Measurements from ENCODE around the gene METTL16. TPM values are rescaled to one million over a fixed set of nuclear protein-coding genes. Genes with fewer than 3 reads are reported as not detected.

Gene METTL16
- polyA plus RNA-seq, 1 donor (not counting 4 experiments of a cell fraction or from before 2014, with no cell fraction given), result 16.6 TPM

- peak; percentile 81 for FAIRE-seq
- H3K36me3 ChIP-seq (ENCODE audit: control insufficient read depth in 2 of 2, extremely low read depth in 1 of 2, insufficient read depth in 2 of 2, low read length in 2 of 2), result no peaks in the 10 kb centered on the region
- TF ChIP-seq EZH2 (IDR thresholded peaks at IDR 0.05; ENCODE audit: low read length) (no peak), CTCF (optimal IDR thresholded peaks at IDR 0.05 in 1 of 3, IDR thresholded peaks at IDR 0.05 in 1 of 3, conservative IDR thresholded peaks at IDR 0.05 in 1 of 3; ENCODE audit: extremely low read depth in 1 of 3, insufficient read depth in 2 of 3, low read length in 3 of 3) (no peak)
- no peaks in the 10 kb centered on the region for H3K9me3 ChIP-seq (ENCODE audit: control insufficient read depth, low read depth, low read length)
- peak overlapping the region; percentile 75 to 97 (median 86) for H3K4me3 ChIP-seq (ENCODE audit: control insufficient read depth in 2 of 3, extremely low read depth in 1 of 3, insufficient read depth in 2 of 3, low read depth in 1 of 3, low read length in 3 of 3)
- dilution Hi-C loops (cut with MboI; ENCODE audit: extremely low pct_ligation_motif_present, low sequenced_read_pairs), result no loop called here
- H2AFZ ChIP-seq (ENCODE audit: control insufficient read depth, low read length), result peak overlapping the region; percentile 90
- no peak for DNase-seq (ENCODE audit: low read depth, low spot score)
- peak overlapping the region; percentile 99 for H3K9ac ChIP-seq (ENCODE audit: control insufficient read depth, extremely low read depth, insufficient read depth, low read length)
- H3K27ac ChIP-seq (ENCODE audit: control insufficient read depth, insufficient read depth, low read length), result peak overlapping the region; percentile 93
- no peaks in the 10 kb centered on the region for H3K9me1 ChIP-seq (ENCODE audit: control insufficient read depth, extremely low read depth, insufficient read depth, low read length)
- no peaks in the 10 kb centered on the region for H4K20me1 ChIP-seq (ENCODE audit: control insufficient read depth, extremely low read depth, insufficient read depth, low read length)
- H3K79me2 ChIP-seq (ENCODE audit: control insufficient read depth, insufficient read depth, low read length), result peaks cover 16% of the 10 kb centered on the region
- H3K4me2 ChIP-seq (ENCODE audit: control insufficient read depth, extremely low read depth, insufficient read depth, low read depth, low read length), result peak overlapping the region; percentile 73
- H3K27me3 ChIP-seq (ENCODE audit: control insufficient read depth, extremely low read depth, insufficient read depth, low read length), result no peaks in the 10 kb centered on the region
- H3K4me1 ChIP-seq (ENCODE audit: control insufficient read depth, extremely low read depth, insufficient read depth, low read length), result peaks cover 57% of the 10 kb centered on the region
Measured at GRCh38 chr17:2401426-2402221, 110.1 kb downstream of the METTL16 start.

- Histone ChIP-seq H3K36me3 (ENCODE audit: control insufficient read depth in 2 of 2, extremely low read depth in 1 of 2, insufficient read depth in 2 of 2, low read length in 2 of 2) (no peaks in the 10 kb centered on the region), H3K9ac (ENCODE audit: control insufficient read depth, extremely low read depth, insufficient read depth, low read length) (peak within 1 kb of the TSS; percentile 99), H3K79me2 (ENCODE audit: control insufficient read depth, insufficient read depth, low read length) (peaks cover 20% of the 10 kb centered on the region), H3K27ac (ENCODE audit: control insufficient read depth, insufficient read depth, low read length) (peak within 1 kb of the TSS; percentile 93), H3K9me1 (ENCODE audit: control insufficient read depth, extremely low read depth, insufficient read depth, low read length) (no peaks in the 10 kb centered on the region), H3K4me2 (ENCODE audit: control insufficient read depth, extremely low read depth, insufficient read depth, low read depth, low read length) (peak within 1 kb of the TSS; percentile 79), H3K4me1 (ENCODE audit: control insufficient read depth, extremely low read depth, insufficient read depth, low read length) (peaks cover 57% of the 10 kb centered on the region), H3K9me3 (ENCODE audit: control insufficient read depth, low read depth, low read length) (no peaks in the 10 kb centered on the region), H2AFZ (ENCODE audit: control insufficient read depth, low read length) (peak within 1 kb of the TSS; percentile 90), H4K20me1 (ENCODE audit: control insufficient read depth, extremely low read depth, insufficient read depth, low read length) (no peaks in the 10 kb centered on the region), H3K4me3 (ENCODE audit: control insufficient read depth in 2 of 3, extremely low read depth in 1 of 3, insufficient read depth in 2 of 3, low read depth in 1 of 3, low read length in 3 of 3) (peak within 1 kb of the TSS; percentile 88 to 97 (median 92)), H3K27me3 (ENCODE audit: control insufficient read depth, extremely low read depth, insufficient read depth, low read length) (no peaks in the 10 kb centered on the region)
- no peak for DNase-seq (ENCODE audit: low read depth, low spot score)
- FAIRE-seq, result no peak
- no peak for TF ChIP-seq EZH2 (IDR thresholded peaks at IDR 0.05; ENCODE audit: low read length)
- no peak for TF ChIP-seq CTCF (optimal IDR thresholded peaks at IDR 0.05 in 1 of 3, IDR thresholded peaks at IDR 0.05 in 1 of 3, conservative IDR thresholded peaks at IDR 0.05 in 1 of 3; ENCODE audit: extremely low read depth in 1 of 3, insufficient read depth in 2 of 3, low read length in 3 of 3)
- dilution Hi-C loops (cut with MboI; ENCODE audit: extremely low pct_ligation_motif_present, low sequenced_read_pairs), result no loop called here
Measured at GRCh38 chr17:2400877-2401425, 110.7 kb downstream of the METTL16 start, which contains the start of gene MNT. Gene MNT (minus strand): TSS chr17:2401060. CDS start chr17:2400712, 348 bp downstream.
